AG09309 (cell line): ENCODE data around the gene GLYATL3.

Source experiments
- DNase-seq: peaks from one replicate; pipeline ENCODE4 v3.0.0-alpha.2; 2010; ENCODE audit warnings: low read depth
- H3K4me3 ChIP-seq: 2 replicates; pipeline ENCODE4 v1.5.1; 2011; ENCODE audit warnings: mild to moderate bottlenecking, low read depth, low read length, moderate library complexity; ENCODE audit not compliant: control insufficient read depth
- CTCF ChIP-seq: IDR thresholded peaks from 2 replicates; pipeline ENCODE4 v1.5.1; 2011; ENCODE audit warnings: mild to moderate bottlenecking, low read depth, low read length, inconsistent platforms; ENCODE audit not compliant: insufficient read depth, control insufficient read depth; ENCODE audit errors: missing control alignments

Gene GLYATL3

GRCh38 chr6:49541936-49542335, 42.2 kb downstream of the GLYATL3 start:
- no peak for TF ChIP-seq CTCF
- DNase-seq: no peak
- H3K4me3 ChIP-seq: no peak overlapping the region

- TF ChIP-seq CTCF: no peak
These were observed 43.5 kb downstream of the GLYATL3 start for GRCh38 chr6:49543087-49543858.

GRCh38 chr6:49546331-49546730, 46.6 kb downstream of the GLYATL3 start:
- H3K4me3 ChIP-seq: no peak overlapping the region
- DNase-seq: no peak
- no peak for TF ChIP-seq CTCF

More at GRCh38 chr6:49543087-49543858, 43.5 kb downstream of the GLYATL3 start:
- no peak overlapping the region for H3K4me3 ChIP-seq
- no peak for DNase-seq

GRCh38 chr6:49548613-49549304, 49.0 kb downstream of the GLYATL3 start:
- DNase-seq: no peak
- no peak overlapping the region for H3K4me3 ChIP-seq
- no peak for TF ChIP-seq CTCF

GRCh38 chr6:49549691-49550491, 50.2 kb downstream of the GLYATL3 start:
- no peak for TF ChIP-seq CTCF
- DNase-seq: no peak
- peak overlapping the region; percentile 28 for H3K4me3 ChIP-seq

- no peak for TF ChIP-seq CTCF
- DNase-seq: no peak
- H3K4me3 ChIP-seq: peak within 1 kb of the TSS; percentile 28
These were observed 50.9 kb downstream of the GLYATL3 start, which contains the start of gene C6orf141 for GRCh38 chr6:49550492-49551077. C6orf141 (plus strand) TSS chr6:49550668; CDS start chr6:49550793, 125 bp downstream.
